GM19025 (cell line): Measurements from ENCODE around the gene SAMD4A.

Source experiments
- ATAC-seq: cut with Tn5 transposase; IDR thresholded peaks from one replicate; pipeline ENCODE4 v1.9.1; 2021; ENCODE audit warnings: mild to moderate bottlenecking, low read depth, moderate library complexity; ENCODE audit not compliant: unreplicated experiment

The SAMD4A gene

DNA sequence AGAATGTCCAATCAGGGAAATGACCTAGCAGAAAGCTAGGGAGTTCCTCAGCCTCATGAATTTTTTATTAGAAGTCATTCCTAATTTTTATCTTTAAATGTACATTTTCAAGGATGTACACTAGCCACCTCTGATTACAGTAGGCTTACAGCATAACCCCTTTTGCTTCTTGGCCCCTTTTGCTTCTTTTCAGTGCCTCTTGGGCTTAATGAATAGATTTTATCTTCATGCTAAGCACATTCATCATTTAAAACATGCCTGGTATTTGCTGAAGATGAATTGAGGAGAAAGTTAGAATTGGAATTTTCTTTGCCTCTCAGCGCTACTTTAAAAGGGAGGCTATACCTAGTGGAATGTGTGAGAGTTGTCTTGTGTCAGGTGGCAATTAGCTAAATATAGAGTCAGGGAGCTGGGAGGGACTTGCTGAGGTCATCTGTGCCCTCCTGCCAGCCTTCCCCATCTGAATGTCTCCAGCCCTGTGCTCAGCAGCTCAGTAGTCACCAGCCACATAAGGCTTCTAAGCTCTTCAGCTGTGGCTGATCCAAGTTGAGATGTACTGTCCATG is 132.1 kb downstream of the SAMD4A start:
- no peak for ATAC-seq

DNA sequence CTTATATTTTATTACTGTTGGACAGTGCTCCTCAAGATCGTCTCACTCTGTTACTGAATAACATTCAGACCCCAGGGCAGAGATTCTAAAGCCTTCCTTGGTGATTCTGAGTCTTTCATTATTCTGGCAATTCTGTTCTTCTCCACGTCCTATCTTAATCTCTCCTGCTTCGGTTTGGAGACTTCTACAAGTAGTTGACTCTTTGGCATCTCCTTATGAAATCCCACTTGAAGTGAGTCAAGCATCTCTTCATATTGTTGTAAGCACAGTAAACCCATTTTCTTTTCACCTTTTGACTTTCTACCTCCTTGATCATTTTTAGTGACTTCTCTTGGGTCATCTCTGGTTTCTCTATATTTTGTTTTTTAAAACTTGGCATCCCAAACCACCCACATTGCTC is 132.8 kb downstream of the SAMD4A start:
- ATAC-seq = no peak

DNA sequence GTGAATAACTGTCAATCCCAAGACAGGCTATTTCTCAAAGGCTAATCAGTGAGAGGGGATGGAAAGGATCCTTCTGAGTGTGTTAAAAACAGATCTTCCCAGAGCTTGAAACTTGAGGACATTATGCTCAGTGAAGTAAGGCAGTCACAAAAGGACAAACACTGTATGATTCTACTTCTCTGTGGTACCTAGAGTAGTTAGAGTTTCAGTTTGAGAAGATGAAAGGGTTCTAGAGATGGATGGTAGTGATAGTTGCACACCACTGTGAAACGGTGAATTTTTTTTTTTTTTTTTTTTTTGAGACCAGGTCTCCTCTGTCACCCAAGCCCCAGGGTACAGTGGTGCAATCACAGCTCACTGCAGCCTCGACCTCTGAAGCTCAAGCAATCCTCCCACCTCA is 133.8 kb downstream of the SAMD4A start:
- ATAC-seq = no peak

DNA sequence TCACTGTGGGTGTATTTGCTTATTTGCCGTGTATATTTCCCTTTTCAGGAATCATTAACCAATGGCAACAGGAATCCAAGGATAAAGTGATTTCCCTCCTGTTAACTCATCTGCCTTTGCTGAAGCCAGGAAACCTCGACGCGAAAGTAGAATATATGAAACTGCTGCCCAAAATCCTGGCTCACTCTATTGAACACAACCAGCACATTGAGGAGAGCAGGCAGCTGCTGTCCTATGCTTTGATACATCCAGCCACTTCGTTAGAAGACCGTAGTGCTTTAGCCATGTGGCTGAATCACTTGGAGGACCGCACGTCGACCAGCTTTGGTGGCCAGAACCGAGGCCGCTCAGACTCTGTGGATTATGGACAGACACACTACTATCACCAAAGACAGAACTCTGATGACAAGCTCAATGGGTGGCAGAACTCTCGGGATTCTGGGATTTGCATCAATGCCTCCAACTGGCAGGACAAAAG is 135.1 kb downstream of the SAMD4A start:
- ATAC-seq = no peak

DNA sequence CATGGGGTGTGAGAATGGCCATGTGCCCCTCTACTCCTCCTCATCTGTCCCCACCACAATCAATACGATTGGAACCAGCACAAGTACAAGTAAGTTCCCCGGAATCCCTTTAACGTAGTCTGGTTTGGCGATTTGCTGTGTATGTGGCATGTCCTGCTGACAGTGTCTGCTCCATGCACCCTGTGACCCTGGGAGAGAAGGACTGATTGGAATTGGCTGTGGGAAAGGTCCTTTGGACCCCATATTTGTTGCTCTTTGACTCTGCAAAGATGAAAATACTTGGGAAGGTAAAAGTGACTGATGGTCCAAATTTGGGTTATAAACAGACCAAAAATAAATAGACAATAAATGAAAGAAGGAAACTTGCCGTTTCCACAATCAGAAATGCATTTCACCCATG is 135.6 kb downstream of the SAMD4A start:
- ATAC-seq = no peak

DNA sequence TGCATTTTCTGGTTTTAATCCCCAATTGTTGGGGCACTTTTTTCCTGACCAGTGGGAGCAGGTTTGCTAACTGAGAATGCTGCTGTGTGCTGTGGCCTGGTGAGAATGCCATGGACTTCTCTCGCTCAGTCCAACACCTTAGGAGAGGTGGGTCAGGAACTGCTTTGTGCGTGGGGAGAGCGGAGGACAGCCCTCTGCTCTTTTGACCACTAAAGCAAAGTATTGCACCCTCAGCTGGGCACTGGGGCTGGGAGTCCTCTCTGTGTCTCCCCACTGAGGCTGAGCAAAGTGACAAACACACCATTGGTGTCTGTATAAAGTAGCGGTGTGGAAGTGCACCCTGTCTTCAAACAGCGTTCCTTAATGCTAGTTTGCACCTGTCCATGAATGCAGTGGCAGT is 136.2 kb downstream of the SAMD4A start:
- no peak for ATAC-seq

DNA sequence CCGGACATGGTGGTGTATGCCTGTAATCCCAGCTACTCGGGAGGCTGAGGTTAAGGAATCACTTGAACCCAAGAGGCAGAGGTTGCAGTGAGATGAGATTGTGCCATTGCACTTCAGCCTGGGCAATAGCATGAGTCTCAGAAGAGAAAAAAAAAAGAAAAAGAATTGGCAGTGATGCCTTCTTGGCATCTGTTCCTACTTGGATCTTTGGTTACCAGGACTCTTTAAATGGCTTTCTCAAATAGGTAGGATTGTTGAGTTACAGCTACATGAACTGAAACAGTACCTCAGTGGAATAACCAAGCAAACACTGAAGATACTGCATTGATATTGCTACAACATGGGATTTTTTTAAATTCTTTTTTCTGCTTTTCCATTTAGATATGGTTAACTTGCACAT is 136.8 kb downstream of the SAMD4A start:
- ATAC-seq = no peak

DNA sequence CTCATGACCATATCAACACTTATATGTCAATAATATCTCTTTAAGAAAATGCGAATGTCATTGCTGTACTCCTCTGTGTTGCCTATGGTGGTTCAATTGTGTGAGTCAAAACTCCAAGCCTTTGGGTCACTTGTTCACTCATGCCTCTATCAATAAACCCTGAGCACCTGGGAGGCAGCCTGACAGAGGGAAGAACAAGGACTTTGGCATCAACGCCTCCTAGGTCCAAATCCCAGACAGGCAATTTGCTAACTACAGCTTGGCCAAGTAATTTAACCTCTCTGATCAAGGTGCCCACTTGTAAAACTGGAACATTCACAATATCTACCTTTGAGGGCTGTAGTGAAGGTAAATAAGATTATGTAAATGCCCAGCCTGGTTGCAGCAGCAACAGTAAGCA is 137.8 kb downstream of the SAMD4A start:
- ATAC-seq = no peak

DNA sequence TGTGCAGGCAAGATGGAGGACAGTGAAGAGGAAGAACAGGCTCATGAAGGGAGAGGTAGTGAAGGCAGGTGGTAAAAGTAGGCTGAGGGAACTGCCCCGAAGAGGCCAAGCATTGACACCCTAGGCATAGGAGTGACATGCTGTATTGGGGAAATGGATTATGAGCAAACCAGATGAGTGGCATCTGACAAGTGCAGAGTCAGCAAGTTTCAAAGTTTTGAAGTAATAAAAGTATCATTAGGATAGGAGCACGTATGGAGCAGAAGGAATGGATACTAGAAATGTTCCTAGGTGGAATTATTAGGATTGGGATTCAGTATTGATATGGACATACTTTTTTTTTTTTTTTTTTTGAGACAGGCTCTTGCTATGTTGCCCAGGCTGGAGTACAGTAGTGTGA is 139.8 kb downstream of the SAMD4A start:
- no peak for ATAC-seq

DNA sequence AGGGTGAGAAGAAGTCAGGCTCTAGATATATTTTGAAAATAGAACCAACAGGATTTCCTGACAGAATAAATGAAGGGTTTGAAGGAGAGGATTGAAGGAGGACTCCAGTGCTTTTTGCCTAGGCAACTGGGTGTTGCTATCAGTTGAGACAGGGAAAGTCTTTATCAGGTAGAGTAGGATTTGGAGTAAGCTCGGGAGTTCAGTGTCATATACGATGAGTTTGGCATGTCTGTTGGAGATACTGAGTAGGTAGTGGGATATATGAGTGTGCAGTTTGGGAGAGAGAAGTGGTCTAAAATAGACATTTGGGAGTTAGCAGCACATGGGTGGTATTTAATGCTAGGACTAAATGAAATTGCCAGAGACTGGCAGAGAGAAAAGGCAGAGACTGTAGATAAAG is 141.2 kb downstream of the SAMD4A start:
- ATAC-seq = no peak

DNA sequence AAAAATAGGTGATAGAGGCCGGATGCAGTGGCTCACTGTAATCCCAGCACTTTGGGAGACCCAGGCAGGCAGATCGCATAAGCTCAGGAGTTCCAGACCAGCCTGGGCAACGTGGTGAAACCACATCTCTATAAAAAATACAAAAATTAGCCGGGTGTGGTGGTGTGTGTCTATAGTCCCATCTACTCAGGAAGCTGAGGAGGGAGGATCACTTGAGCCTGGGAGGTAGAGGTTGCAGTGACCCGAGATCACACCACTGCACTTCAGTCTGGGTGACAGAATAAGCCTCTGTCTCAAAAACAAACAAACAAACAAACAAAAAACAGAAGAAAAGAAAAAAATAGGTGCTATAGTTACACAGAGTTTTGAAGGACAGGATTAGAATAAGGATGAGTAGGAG is 142.1 kb downstream of the SAMD4A start:
- no peak for ATAC-seq

DNA sequence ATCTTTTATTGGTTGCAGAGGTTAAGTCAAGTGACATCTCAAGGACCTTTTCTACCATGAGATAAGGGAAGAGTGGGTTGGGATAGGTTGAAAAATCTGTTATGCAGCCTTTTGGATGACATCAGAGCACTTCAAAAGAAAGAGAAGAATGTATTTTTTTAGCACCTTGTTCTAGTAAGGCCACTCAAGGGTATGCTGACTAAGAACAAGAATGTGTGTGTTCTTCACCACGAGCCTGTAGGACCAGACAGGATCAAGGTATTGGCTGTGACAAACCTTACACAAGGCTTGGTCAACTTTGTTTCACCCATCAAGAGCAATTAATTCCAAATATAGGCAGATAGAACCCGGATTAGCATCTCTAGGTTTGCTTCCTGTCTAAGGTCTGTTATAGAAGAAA is 142.5 kb downstream of the SAMD4A start:
- no peak for ATAC-seq

DNA sequence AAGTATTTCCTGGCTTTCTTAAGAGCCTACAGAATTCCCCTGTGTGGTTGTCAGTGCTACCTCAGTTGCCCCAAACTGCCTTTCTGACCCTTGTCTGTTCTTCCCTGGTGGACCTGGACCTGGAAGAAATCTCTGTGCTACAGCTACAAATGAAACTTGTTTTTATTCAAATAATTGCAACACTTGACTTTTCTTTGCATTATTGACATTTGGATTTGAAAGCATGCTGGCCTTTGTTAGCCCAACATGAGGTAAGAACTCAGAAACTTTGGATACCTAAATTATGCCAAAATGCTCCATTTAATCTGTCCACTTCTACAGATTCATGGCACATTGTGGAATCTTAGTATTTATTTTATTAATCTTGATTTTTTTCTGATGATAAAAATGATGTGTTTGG is 142.9 kb downstream of the SAMD4A start:
- ATAC-seq = no peak

DNA sequence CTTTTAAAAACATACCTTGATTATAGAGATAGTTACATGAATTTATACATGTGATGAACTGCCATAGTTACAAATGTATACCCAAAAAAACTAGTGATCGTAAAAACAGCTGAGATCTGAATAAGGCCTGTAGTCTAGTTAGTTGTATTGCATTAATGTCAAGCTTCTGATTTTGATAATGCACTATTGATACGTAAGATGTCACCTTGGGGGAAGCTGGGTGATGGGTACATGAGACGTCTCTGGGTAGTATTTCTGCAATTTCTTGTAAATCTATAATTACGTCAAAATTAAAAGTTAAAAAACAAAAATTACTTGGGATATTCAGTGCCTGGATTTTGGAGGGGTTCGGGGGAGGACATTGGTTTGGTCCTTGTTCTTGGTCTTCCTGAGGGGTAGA is 144.4 kb downstream of the SAMD4A start:
- no peak for ATAC-seq

DNA sequence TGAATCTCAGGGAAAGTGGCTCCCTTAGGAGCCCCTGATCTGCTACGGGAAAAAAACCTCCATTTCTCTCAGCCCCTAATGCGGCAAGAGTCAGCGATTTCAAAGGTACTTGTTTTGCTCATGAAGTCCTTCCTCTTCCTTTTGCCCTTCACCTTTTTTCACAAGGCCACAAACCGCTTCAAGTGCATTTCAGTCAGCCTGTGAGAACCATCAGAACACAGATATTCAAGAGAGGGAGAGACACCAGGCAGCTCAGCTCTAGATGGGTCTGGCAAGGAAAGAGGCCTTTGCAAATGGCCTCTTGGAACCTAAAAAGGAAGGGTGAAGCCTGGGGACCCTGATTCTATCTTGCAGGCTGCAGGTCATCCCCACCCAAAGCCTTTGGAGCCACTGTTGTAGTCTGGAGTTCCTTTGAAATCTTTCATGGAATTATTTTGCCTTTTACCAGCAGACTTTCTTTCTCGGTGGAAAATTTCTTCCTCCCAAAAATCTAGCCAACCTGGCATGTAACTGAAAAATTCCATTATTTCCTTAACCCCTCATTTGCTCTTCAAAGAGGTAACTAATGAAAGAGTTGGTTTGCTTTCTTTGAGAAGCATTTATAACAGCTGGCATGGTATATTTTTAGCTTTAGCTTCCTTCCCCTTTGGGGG is 145.0 kb downstream of the SAMD4A start:
- ATAC-seq = no peak

DNA sequence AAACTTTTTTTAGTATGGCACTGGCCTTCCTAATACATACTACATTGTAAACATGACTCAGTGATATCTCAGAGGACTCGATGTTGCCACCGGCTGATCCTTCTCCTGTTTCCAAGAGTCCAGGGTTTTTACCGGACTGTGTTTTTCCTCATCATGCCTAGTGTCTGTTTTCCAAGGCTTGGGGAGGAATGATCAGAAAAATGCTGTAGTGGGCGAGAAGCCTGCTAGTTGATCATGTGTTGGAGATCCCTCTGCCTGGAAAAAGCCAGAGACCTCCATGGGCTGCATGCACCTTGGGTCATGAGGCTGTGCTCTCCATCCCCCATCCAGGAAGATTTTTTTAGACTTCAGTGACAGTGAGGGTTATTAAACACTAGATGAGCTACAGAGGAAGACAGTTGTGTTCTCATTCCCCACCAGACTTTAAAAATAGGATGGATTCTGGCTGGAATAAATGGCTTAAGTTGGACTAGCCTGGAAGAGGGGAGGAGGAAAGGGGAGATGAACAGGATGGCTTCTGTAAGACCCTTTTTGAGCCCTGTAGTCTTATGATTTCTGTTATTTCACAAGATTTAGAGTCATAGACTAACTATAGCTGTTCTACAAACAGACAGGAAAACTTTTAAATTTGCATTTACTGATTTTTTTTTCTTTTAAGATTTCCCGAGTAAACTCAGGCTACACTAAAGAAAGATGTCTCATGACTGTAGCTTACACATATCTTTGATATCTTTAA is 145.7 kb downstream of the SAMD4A start:
- no peak for ATAC-seq

DNA sequence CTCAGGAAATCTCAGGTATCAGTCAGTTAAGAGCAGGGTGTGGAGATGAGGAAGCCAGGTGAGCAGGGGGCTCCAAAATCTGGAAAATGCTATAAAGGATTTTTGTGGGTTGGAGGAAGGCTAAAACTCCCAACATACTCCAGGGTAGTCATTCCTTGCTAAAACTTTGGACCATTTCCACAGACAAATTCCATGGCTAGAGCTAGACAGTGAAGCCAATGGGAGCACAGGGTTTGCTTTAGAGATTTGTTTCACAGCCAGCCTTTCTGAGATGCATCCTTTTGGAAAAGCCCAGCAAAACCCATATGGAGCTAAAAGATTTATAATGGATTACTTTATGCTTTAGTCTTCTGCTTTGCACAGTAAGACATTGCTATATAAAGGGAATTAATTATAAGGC is 146.5 kb downstream of the SAMD4A start:
- ATAC-seq = no peak

DNA sequence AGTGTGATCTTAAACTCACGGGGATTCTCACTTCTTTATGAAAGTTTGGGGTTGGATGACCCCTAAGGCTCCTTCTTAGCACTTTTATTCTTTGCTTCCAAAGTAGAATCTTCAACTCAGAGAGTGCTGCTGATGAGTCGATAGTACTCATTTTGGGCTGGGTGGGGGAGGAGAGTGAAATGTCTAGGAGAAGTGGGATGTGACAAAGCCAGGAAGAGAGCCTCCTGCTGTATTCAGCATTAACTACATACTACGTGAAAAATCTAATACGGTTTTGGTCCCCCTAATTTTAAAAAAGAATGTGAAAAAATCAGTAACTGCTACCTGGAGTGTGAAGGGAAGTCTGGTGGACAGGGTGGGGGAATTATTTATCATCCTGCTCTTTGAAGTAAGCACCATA is 148.3 kb downstream of the SAMD4A start:
- ATAC-seq = no peak

DNA sequence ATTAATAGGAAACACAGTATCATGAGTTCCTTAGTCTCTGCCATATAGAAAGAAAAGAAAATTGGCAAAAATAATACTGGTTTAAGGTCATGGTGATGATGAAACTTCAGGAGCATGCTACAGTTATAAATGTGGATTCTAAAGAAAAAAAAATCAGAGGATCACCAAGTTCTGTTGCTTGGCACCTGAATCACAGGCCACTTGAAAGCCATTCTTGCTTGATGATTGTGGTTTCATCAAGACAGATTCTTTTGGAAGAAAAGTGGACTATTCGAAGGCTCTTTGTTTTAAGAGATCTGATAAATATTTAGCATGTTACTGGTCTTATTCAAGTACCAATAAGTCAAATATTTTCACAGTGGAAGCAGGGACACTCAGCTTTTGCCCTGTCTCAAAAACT is 148.9 kb downstream of the SAMD4A start:
- no peak for ATAC-seq

DNA sequence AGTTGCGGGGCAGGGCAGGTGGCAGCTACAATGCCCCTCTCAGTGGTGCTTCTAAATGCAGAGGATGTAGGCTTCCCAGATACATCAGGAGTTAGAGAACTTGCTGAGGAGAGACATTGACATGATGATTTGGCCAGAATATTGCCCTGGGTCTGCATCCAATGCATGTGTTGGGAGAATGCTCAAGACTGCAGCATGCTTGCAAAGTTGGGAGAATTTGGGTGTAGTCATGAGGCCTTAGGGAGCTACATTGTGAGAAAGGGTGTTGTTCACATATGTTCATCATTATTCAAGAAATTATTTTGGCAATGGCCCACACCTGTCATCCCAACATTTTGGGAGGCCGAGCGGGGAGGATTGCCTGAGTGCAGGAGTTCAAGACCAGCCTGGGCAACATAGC is 149.9 kb downstream of the SAMD4A start:
- no peak for ATAC-seq

DNA sequence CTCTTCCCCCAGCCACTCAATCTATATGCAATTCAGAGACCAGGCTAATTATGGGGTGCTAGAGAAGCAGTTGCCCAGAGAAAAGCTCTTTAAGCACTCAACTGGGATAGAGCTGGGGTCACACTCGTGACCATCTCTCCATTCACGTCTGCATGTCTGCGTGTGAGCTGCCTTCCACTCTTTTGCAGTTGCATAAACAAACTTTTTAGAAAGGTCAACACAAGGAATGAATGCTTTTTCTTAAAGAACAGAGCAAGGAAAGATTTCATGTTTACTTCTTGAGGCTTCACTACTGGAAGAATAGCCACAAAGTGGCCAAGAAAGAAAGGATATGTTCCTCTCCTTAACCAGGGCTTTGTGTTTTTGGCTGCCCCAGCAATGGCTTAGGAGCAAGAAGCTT is 151.1 kb downstream of the SAMD4A start:
- ATAC-seq = no peak

DNA sequence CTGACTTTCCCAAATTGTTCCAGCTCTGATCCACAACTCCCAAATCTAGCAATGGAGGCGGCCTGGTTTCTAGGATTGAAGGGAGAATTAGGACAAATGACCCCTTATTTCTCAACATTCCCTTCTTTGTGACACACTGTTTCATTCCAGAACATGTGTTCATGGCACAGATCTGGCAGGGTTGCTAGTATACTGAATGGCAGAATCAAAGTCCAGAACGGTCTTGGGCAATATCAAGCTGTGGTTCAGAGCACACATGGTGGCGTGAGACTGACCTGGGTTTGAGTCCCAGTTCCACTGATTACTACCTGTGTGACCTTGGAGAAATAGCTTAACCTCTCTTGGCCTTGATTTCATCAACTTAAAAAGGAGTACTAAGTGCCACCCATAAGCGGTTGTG is 152.5 kb downstream of the SAMD4A start:
- no peak for ATAC-seq
